ENCODE measurements around the gene SLC7A1.

Gene SLC7A1

GRCh38 chr13:29507356-29507755 lies 88.1 kb downstream of the SLC7A1 start:
- no peak for DNase-seq

DNA sequence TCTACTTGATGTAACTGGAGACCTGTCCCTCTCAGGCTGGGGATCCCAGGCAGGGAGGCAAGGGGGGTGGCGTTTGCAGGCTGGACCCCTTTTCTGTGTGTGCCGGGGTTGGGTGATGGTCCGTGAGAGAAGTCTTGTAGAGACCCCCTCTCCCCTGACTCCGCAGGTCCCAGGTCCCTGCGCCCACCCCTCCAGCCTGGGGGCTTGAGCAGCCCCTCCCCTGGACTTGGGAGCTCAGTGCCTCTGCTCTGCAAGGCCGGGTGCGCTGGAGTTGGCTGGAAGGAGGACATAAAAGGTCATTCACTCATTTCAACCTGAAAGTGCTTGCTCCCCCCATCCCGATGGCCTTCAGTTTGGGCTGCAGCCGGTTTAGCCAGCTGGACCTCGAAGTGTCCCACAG lies 89.5 kb downstream of the SLC7A1 start:
- DNase-seq: no peak

DNA sequence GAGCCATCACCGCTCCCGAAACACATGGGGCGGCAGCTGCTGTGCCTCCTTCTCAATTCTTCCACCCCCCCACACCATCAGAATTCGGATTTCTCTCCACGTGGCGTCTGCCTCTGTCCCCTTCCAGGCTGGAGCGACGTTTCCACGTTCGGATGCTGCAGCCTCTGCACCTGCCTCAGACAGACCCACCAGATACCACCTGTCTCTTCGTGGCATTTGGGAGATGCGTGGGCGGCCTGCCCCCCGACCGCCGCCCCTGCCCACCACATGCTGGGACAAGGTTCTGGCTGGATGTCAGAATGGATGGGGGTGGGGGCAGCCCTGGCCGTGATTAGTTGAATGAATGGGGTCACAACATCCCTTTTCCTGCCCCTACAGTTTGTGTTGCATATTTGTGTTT lies 90.0 kb downstream of the SLC7A1 start:
- DNase-seq: no peak

GRCh38 chr13:29504691-29505090 lies 90.8 kb downstream of the SLC7A1 start:
- no peak for DNase-seq

- no peak for DNase-seq
Observed at GRCh38 chr13:29503041-29503837, 92.2 kb downstream of the SLC7A1 start.

GRCh38 chr13:29502391-29503008 lies 93.0 kb downstream of the SLC7A1 start:
- no peak for DNase-seq

DNA sequence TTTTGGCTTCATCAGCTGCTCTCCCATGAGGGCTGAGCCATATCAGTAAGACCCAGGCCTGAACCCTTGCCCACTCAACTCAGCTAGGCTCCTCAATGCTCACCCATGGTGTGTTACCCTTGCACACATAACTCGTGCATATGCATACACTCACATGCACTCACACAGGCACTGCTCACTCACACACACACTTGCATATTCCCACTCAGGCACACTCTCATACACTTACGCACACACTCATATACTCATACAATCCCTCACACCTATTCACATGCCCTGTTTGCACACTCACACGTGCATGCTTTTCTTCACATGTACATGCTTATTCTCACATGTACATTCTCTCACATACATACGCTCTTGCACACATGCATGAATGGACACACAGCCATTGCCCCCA lies 93.8 kb downstream of the SLC7A1 start:
- no peak for DNase-seq

- DNase-seq: no peak
Observed at GRCh38 chr13:29500386-29500785, 95.1 kb downstream of the SLC7A1 start.

DNA sequence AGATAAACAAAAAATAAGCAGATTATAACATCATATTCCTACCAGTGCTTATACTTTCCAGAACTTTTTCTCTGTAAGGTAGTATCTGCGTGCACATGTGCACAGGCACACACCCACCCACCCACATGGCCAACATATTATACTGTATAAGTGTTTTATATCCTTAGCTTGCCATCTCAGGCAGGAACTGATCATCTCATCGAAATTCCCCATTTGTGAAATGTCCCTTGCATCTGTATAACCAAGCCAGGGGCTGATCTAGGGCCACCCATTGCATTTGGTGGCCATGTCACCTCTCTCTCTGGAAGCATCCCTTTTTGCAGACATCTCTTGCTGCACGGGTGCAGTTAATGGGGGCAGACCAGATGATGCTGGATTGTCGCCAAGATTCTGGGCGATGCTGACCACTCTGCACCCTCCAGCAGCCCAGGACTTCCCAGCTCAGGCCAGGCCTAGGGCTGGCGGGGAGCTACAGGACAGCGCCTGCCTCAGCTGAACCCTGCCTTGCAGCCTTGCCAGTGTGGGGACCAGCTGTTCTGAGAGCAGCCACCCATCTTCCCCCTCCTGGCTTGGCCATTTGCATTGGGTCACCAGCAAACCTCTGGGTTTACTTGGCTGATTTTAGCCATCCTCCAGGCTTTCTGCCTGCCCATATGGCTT lies 95.9 kb downstream of the SLC7A1 start:
- DNase-seq: no peak

DNA sequence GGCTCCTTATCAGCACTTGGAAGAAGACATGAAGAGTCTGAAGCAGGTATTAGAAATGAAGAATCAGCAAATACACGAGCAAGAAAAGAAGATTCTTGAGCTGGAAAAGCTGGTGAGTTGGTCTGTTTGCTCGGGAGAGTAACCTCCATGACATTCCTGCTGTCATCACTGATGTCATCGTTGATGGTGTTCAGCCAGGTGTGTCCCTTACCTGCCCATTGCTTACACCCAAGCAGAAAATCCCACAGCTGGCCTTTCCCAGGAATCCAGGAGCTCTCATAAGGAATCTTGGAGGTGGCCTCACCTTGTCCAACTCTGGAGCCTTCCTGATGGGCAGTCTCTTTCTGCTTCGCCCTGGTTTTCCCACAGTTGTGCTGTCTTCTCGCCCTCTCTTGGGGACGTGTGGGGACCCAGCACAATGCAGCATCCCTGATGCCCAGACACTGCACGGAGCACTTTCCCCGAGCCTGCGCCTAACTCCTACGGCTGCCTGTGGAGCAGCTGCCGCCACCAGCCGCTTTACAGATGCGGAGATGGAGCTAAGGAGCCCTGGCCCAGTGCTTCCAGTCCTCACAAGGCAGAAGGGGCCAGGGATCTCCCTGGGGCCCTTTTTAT lies 97.0 kb downstream of the SLC7A1 start:
- DNase-seq: no peak

DNA sequence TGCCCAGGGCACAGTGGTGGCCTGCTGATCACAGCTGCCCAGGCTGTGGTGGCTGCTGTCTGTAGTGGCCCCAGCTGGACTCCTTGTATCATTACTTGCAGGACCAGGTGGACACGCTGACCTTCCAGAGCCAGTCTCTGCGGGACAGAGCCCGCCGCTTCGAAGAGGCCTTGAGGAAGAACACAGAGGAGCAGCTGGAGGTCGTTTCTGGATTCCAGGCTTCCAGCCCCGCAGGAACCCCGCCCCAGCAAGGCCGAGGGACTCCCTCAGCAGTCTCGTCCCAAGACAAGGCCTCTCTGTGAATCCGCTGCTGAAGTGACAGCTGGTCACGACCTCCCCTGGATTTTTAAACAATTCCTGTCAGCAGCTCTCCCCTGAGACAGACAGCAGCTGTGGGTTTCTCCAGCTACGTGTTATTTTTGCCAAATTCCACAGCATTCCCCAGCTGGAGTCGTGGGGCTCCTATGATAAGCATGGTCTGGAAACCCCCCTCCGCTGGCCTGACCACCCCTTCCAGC lies 98.3 kb downstream of the SLC7A1 start:
- DNase-seq: no peak

- no peak for DNase-seq
Observed at GRCh38 chr13:29496241-29496712, 99.2 kb downstream of the SLC7A1 start.

DNA sequence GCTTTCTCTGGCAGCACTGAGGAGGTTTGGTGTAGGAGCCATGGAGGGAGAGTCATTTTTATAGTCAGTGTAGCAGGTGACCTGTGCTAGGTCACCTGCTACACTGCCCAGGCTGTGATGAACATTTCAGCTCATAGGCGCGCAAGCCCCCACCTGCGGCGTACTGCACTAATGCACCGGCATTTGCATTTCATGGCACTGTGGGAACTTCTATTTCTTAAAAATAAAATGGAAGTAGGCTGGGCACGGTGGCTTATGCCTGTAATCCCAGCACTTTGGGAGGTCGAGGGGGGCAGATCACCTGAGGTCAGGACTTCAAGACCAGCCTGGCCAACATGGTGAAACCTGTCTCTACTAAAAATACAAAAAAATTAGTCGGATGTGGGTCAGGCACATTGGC lies 101.0 kb downstream of the SLC7A1 start:
- DNase-seq: no peak

GRCh38 chr13:29493796-29494195 lies 101.7 kb downstream of the SLC7A1 start:
- no peak for DNase-seq

- no peak for DNase-seq
Observed at GRCh38 chr13:29491248-29491647, 104.2 kb downstream of the SLC7A1 start.

- no peak for DNase-seq
Observed at GRCh38 chr13:29490561-29490885, 105.0 kb downstream of the SLC7A1 start.

DNA sequence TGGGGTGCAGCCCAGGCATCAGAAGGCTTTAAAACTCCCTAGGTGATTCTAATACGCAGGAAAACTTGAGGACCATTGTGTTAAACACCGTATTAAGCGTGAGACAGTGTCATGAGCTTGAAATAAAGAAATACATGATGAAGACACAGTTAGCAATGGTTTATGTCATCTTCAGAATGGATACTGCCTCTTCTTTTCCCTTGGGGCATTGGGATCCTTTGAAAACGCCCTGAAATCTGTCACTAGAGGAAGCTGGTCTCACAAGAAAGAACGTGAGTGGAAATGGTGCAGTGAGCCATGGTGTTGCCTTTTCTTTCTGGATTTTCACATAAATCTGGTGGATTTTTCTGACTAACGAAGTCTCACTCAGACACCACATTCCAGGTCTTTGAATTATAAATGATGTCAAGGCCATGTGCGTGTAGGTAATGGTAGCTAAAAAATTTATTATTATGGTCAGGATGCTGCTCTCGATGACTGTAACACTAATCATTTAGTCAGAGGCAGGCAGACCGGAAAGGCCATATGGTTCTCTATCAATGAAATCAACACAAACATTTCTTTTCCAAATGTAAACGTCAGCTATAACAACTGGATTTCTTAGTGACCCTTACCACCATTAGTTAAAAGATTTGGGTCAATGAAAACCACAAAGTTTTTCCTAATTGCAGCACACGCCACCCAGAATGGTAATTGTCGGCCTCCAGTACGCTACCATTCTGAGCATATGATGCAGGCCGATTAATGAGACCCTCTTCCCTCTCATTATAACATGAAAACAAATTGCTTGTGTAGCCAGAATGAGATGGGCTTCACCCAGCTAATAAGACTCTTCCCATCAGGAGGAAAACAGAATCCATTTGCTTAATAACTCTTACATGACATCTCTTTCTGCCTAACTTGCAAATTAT lies 105.6 kb downstream of the SLC7A1 start:
- no peak for DNase-seq

DNA sequence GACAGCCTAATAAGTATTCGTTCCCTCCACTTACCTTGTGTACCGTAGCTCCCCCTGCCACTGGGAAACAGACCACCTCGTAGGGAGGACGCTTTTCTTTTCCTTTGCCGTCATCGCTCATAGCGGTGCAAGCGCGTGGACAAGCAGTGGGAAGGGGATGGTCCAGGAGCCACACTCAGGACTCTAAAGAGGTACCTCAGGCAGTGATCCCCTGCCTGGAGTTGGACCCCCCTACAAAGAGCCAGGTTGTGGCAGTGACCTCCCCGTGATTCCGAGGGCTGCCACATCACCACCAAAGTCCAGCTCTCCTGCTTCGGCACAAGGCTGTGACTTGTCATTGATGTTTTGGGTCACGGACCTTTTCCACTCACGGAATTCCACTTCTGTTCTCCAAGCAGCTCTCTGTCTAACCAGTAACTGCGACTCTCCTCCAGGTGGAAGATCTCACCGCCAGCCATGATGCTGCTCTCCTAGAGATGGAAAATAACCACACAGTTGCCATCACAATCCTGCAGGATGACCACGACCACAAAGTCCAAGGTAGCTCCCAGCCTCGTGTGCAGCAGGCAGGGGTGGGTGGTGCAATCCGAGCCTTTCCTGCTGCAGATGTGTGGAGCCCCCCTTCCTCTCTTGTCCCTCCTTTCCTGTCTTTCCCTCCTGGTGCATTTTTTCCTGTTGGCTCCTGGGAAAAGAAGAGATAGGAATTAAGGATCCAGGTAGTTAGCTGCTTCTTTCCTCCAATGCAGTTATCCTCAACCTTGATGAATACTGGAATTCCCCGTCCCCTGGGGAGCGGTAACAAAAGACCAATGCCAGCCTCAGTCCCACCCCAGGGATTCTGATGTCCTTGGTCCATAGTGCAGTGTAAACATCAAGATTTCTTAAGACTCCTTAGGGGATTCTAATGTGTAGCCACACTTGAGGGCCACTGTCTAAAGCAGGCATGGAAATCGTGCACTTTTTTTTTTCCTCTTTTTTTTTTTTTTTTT lies 107.7 kb downstream of the SLC7A1 start:
- no peak for DNase-seq

- DNase-seq: no peak
Observed at GRCh38 chr13:29486551-29486950, 108.9 kb downstream of the SLC7A1 start.

DNA sequence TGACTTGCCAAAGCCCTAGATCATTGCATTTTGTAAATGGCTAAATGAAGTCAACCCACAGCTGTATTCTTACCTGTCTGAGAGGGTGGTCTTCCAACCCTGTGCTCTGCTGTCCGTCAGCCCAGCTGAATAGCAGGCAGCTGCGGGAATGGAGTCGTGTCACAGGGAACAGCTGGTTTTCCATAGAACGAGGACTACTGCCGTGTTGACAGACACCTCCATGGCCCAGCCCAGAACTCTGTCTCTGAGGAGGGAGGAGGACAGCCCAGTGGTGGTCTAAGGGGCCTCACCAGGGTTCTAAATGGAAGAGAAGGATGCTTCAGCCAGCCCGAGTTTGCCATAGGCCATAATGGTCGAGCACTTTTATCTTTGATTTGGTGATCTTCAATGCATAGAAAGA lies 110.7 kb downstream of the SLC7A1 start:
- no peak for DNase-seq

GRCh38 chr13:29484236-29484635 lies 111.3 kb downstream of the SLC7A1 start:
- DNase-seq: no peak
